ENCODE measurements around the gene SELENOW.
"Not testable (repeated sequence)": the region's sequence is repeated elsewhere in the genome, so short reads cannot be mapped to it uniquely, and the experiment has no call there.

SELENOW gene

GRCh38 chr19:47756953-47757608, 21.4 kb upstream of the SELENOW start:
- DNase-seq (ENCODE audit: low read depth, low spot score): no peak

DNA sequence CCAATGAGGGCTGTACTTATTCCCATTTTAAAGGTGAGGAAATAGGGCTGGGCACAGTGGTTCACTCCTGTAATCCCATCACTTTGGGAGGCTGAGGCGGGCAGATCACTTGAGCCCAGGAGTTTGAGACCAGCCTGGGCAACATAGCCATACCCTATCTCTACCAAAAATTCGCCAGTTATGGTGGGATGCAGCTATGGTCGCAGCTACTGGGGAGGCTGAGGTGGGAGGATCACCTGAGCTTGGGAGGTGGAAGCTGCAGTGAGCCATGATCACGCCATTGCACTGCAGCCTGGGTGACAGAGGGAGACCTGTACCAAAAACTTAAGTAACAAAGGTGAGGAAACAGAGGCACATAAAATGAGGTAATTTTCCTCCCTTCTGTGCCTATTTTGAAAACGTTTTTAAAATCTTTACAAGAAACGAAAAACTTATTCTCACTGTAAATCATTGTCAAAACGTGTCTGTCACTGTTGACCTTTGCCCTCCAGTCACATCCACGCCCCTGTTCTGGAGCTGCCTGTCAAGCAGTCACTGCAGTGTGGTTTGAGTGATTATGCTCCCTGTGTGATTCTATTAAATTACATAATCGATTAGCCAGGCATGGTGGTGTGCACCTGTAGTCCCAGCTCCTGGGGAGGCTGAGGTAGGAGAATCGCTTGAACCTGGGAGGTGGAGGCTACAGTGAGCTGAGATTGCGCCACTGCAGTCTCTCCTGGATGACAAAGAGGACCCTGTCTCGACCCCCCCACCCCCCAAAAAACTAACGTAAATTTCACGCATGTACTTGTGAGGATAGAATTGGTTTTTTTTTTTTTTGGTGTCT, 20.7 kb upstream of the SELENOW start:
- DNase-seq (ENCODE audit: low read depth, low spot score): no peak

DNA sequence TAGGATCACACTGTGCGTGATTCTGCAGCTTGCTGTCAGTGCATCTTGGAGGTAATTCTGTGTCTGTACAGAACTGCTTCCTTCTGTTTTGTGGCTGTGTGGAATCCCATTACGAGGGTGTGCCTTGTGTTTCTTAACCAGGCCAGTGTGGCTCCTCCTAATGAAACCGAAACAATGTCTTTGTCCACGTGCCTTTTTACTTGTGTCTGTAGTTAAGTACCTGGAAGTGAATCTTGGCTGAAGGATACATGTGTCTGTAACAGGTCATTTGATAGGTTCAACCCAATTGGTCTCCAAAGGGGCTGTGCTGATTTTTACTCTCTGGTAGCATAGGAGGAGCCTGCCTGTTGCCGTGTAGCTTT, 20.1 kb upstream of the SELENOW start:
- no peak for DNase-seq (ENCODE audit: low read depth, low spot score)

- no peak for DNase-seq (ENCODE audit: low read depth, low spot score)
These were observed 17.9 kb upstream of the SELENOW start for GRCh38 chr19:47760632-47760999.

DNA sequence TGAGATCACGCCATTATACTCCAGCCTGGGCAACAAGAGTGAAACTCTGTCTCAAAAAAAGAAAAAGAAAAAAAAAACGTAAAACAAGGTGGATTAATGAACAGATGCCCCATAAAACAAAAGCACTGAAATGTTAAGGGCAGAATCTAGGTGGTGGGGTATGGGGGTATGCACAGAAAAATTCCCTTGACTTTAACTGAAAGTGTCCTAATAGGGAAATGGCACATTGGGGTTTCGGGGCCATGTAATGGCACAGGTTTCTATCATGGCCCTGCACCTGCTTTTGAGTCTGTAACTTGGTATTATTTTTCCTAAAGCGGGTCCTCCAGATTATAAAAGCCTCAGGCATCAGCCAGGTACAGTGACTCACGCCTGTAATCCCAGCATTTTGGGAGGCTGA, 16.9 kb upstream of the SELENOW start:
- DNase-seq (ENCODE audit: low read depth, low spot score): no peak

DNA sequence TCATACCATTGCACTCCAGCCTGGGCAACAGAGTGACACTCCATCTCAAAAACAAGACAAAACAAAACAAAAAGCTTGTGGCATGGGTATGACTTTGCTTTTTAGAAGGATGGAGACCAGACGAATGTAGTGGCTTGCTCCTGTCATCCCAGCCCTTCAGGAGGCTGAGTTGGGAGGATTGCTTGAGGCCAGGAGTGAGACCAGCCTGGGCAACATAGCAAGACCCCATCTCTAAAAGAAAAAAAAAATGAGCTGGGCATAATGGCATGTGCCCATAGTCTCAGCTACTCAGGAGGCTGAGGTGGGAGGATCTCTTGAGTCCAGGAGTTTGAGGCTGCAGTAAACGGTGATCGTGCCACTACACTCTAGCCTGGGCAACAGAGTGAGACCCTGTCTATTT, 16.4 kb upstream of the SELENOW start:
- no peak for DNase-seq (ENCODE audit: low read depth, low spot score)

GRCh38 chr19:47762615-47763308, 15.7 kb upstream of the SELENOW start:
- DNase-seq (ENCODE audit: low read depth, low spot score): no peak

DNA sequence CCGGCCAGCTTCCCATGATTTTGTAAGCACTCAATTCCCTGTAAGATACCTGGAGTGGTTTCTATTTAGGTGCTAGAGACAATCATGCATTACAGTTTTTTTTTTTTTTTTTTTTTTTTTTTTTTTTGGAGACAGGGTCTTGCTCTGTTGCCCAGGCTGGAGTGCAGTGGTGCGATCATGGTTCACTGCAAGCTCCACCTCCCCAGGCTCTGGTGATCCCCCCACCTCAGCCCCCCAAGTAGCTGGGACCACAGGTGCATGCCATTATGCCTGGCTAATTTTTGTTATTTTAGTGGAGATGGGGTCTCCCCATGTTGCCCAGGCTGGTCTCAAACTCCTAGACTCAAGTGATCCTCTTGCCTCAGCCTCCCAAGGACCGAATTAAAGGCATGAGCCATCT, 13.8 kb upstream of the SELENOW start:
- DNase-seq (ENCODE audit: low read depth, low spot score): not testable (repeated sequence)

- DNase-seq (ENCODE audit: low read depth, low spot score): peak; percentile 78
These were observed 12.8 kb upstream of the SELENOW start for GRCh38 chr19:47765523-47766358.

- no peak for DNase-seq (ENCODE audit: low read depth, low spot score)
These were observed 12.2 kb upstream of the SELENOW start for GRCh38 chr19:47766359-47766620.

- DNase-seq (ENCODE audit: low read depth, low spot score): no peak
These were observed 11.8 kb upstream of the SELENOW start for GRCh38 chr19:47766670-47767069.

DNA sequence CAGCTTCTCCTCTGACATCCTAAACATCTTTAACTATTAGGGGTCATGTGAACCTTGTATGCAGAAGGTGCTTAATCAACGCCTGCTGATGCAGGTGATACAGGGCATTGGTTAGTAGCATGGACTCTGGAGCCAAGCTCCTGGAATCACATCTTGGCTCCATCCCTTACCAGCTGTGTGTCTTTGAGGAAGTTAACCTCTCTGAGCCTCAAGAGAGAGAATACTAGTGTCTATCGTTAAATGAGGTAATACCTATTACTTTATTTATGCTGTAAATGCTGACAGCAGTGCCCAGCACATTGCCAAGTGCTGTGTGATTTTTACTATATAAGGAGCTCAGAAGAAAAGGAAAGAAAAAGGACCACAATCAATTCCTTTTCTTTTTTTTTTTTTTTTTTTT, 11.2 kb upstream of the SELENOW start:
- DNase-seq (ENCODE audit: low read depth, low spot score): no peak

GRCh38 chr19:47768604-47769003, 9.9 kb upstream of the SELENOW start:
- no peak for DNase-seq (ENCODE audit: low read depth, low spot score)

GRCh38 chr19:47769534-47769933, 9.0 kb upstream of the SELENOW start:
- no peak for DNase-seq (ENCODE audit: low read depth, low spot score)

DNA sequence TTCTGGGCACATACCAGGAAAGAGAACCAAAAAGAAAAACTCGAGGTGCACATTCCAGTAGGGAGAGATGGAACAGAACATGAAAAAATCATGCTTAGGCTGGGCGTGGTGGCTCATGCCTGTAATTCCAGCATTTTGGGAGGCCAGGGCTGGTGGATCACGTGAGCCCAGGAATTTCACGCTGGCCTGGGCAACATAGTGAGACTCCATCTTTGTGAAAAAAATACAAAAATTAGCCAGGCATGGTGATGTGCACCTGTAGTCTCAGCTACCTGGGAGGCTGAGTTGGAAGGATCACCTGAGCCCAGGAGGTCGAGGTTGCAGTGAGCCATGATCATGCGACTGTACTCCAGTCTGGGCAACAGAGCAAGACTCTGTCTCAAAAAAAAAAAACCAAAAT, 7.2 kb upstream of the SELENOW start:
- not testable (repeated sequence) for DNase-seq (ENCODE audit: low read depth, low spot score)

DNA sequence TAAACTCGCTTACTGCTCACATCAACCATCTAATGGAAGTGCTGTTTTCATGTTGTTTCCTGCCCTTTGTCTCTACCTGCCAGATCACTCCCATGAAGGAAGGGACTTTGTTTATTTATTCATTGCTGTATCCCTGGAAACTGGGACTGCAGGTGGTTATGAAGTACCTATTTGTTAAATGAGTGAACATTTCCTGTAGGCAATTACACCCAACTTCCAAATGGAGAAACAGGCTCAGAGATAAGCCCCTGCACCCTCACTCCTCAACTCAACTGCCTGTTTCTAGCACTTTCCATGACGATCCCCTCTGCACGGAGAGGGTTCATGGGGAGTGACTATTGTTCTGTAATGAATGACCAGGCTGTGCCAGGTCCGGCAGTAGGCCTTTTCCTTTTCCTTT, 1.9 kb upstream of the SELENOW start:
- DNase-seq (ENCODE audit: low read depth, low spot score): no peak

GRCh38 chr19:47777245-47778048, 1.1 kb upstream of the SELENOW start:
- not testable (repeated sequence) for DNase-seq (ENCODE audit: low read depth, low spot score)

DNA sequence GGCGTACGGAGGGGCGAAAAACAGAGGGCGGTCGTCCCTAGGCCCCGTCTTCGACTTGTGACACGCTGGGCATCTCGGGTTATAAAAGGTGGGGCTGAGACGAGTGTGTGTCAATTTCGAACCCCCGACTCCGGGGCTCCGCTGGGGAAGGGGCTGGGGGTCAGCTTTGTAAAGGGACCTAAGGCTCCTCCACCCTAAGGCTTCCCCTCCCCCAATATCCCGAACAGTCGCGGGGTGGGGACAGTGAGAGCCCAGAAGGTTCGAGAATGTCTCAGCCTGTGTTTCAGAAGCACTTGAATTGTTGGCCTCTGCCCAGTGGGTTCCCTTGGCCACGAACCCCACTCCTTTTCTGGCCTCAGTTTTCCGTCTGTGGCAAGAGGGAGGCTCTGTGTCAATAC, 450 bp downstream of the SELENOW start:
- peak; percentile 39 for DNase-seq (ENCODE audit: low read depth, low spot score)

- DNase-seq (ENCODE audit: low read depth, low spot score): no peak
These were observed 1.2 kb downstream of the SELENOW start for GRCh38 chr19:47779524-47780214.

- no peak for DNase-seq (ENCODE audit: low read depth, low spot score)
These were observed 1.7 kb downstream of the SELENOW start for GRCh38 chr19:47780215-47780551.

All from astrocyte of the hippocampus (primary cell).